ENCODE measurements around the gene TMEM163. TPM values are rescaled to one million over a fixed set of nuclear protein-coding genes. Genes with fewer than 3 reads are reported as not detected.

TMEM163 gene
- total and polyA plus RNA-seq, 7 donors: 0.28 to 2.6 (median 1.1) TPM; not detected in 1

DNA sequence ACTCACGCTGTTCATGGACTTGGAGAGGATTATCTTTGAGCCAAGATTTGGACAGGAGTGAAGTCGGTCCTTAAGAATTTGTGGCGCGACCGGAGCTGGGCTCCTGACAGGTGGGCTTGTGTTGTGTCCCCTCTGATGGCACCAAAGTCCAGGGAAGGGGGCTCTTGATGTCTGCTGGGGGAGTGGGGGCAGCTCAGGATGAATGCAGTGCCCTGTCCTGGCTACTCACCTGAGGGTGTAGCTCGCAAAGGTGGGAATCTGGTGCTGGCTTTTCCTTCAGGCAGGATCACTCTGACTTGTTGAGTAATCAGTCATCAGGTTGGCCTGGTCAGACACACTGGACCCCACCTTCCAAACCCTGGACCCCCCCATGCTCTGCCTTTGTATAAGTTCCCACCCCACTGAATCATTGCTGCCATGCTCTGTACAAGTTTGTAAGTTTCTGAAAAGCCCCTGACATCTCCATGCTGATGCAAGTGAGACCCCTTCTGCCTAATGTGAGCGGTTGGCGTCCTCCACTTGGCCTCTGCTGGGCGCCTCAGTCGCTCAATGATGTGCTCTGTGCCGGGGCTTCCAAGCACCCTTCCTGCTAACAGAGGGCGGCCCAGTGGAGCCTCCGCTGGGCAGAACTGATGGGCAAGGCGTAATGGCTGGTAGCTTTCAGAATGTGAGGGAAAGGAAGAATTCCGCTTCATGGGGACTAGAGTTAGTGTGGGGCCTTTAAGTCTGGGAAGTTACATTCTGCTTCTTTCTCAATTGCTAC lies 268.9 kb downstream of the TMEM163 start:
- TF ChIP-seq POLR2AphosphoS5 (IDR thresholded peaks at IDR 0.05) (no peak), EP300 (IDR thresholded peaks at IDR 0.05) (no peak), POLR2A (IDR thresholded peaks at IDR 0.05) (no peak)
- TF ChIP-seq, protein P1, sequence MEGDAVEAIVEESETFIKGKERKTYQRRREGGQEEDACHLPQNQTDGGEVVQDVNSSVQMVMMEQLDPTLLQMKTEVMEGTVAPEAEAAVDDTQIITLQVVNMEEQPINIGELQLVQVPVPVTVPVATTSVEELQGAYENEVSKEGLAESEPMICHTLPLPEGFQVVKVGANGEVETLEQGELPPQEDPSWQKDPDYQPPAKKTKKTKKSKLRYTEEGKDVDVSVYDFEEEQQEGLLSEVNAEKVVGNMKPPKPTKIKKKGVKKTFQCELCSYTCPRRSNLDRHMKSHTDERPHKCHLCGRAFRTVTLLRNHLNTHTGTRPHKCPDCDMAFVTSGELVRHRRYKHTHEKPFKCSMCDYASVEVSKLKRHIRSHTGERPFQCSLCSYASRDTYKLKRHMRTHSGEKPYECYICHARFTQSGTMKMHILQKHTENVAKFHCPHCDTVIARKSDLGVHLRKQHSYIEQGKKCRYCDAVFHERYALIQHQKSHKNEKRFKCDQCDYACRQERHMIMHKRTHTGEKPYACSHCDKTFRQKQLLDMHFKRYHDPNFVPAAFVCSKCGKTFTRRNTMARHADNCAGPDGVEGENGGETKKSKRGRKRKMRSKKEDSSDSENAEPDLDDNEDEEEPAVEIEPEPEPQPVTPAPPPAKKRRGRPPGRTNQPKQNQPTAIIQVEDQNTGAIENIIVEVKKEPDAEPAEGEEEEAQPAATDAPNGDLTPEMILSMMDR (IDR thresholded peaks at IDR 0.05): no peak
- no peaks in the 10 kb centered on the region for H3K27me3 ChIP-seq
- intact Hi-C loops (cut with DNase I): no loop called here
- no peaks in the 10 kb centered on the region for H3K9me3 ChIP-seq
- WGBS, 2 donors: 96 to 97% methylated on average over 15 of the region's 15 CpGs
- H3K4me3 ChIP-seq: no peak overlapping the region
- H3K27ac ChIP-seq: no peak overlapping the region
- H3K4me1 ChIP-seq: peaks cover 0 to 5% (median 0%) of the 10 kb centered on the region in 4 donors
- no peak for DNase-seq
- H3K36me3 ChIP-seq: peaks cover 0 to 24% (median 0%) of the 10 kb centered on the region in 4 donors

DNA sequence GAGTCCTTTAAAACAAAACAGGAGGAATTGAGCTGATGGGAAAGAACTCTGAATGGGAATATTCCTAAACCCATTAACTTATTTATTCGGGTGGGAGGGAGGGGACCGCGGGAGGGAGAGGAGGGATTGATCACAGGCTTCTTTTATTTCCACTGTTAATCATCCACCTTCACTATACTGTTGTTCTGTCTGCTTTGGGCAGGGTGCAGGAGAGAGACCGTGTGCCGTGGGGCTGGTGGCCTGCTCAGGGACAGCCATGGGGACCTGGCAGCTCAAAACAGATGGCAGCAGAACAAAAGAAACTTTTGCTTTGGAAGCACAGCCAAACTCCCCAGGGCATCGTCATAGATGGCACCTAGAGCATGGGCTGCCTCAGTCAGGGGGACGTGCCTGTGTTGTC lies 269.6 kb downstream of the TMEM163 start:
- Histone ChIP-seq H3K9me3 (no peaks in the 10 kb centered on the region), H3K36me3 (peaks cover 0 to 24% (median 0%) of the 10 kb centered on the region in 4 donors), H3K27me3 (no peaks in the 10 kb centered on the region), H3K27ac (no peak overlapping the region), H3K4me3 (no peak overlapping the region), H3K4me1 (peaks cover 0 to 5% (median 0%) of the 10 kb centered on the region in 4 donors)
- 80 to 87% methylated on average over 7 of the region's 7 CpGs for WGBS, 2 donors
- no peak for DNase-seq
- intact Hi-C loops (cut with DNase I): no loop called here
- TF ChIP-seq POLR2A (IDR thresholded peaks at IDR 0.05) (no peak), EP300 (IDR thresholded peaks at IDR 0.05) (no peak), POLR2AphosphoS5 (IDR thresholded peaks at IDR 0.05) (no peak)
- TF ChIP-seq, protein P1 (IDR thresholded peaks at IDR 0.05): no peak

DNA sequence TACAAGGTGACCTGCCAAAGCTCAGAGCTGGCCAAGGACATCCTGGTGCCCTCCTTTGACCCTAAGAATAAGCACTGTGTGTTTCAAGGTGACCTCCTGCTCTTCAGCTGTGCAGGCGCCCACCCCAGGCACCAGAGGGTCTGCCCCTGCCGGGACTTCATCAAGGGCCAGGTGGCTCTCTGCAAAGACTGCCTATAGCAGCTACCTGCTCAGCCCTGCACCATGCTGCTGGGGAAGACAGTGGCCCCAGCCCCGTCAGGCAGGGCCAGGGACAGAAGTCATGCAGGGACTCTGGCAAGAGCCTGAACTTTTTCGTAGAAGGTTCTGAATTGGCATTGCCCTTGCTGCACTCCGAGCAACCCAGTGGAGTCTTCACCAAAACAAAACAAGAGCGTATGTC lies 270.1 kb downstream of the TMEM163 start:
- Histone ChIP-seq H3K4me1 (peaks cover 0 to 5% (median 0%) of the 10 kb centered on the region in 4 donors), H3K9me3 (no peaks in the 10 kb centered on the region), H3K27ac (no peak overlapping the region), H3K4me3 (no peak overlapping the region), H3K27me3 (no peaks in the 10 kb centered on the region), H3K36me3 (peaks cover 0 to 24% (median 0%) of the 10 kb centered on the region in 4 donors)
- TF ChIP-seq, protein P1 (IDR thresholded peaks at IDR 0.05): no peak
- TF ChIP-seq EP300 (IDR thresholded peaks at IDR 0.05): no peak
- no peak for TF ChIP-seq POLR2A (IDR thresholded peaks at IDR 0.05)
- TF ChIP-seq POLR2AphosphoS5 (IDR thresholded peaks at IDR 0.05): no peak
- intact Hi-C loops (cut with DNase I): no loop called here
- WGBS, 2 donors: 94 to 95% methylated on average over 6 of the region's 6 CpGs
- no peak for DNase-seq

DNA sequence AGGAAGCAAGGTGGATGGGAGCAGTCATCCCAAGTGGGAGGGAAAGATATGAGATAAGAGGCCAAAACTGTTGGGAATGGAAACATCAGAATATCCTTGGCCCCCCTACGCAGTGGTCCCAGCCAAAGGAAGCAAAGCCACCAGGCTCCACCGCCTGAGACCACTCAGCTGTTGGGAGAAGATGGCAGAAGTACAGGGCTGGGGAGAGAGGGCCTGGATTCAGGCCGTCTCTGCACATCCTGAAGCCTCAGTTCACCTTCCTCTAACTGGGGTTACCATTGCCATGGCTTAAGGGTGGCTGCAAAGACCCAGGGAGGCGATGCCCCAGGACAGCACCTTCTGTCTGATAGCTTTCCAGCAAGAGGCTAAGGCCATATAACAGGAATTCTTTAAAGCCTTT lies 271.1 kb downstream of the TMEM163 start:
- intact Hi-C loops (cut with DNase I): no loop called here
- no peak overlapping the region for H3K27ac ChIP-seq
- 94% methylated on average over 4 of the region's 4 CpGs for WGBS, 2 donors
- H3K9me3 ChIP-seq: no peaks in the 10 kb centered on the region
- H3K27me3 ChIP-seq: no peaks in the 10 kb centered on the region
- H3K4me1 ChIP-seq: peaks cover 0 to 5% (median 0%) of the 10 kb centered on the region in 4 donors
- TF ChIP-seq EP300 (IDR thresholded peaks at IDR 0.05) (no peak), POLR2A (IDR thresholded peaks at IDR 0.05) (no peak), POLR2AphosphoS5 (IDR thresholded peaks at IDR 0.05) (no peak)
- TF ChIP-seq, protein P1 (IDR thresholded peaks at IDR 0.05): no peak
- no peak for DNase-seq
- H3K4me3 ChIP-seq: no peak overlapping the region
- peaks cover 0 to 27% (median 0%) of the 10 kb centered on the region in 4 donors for H3K36me3 ChIP-seq
